ENCODE data around the gene RAB27A. TPM values are rescaled to one million over a fixed set of nuclear protein-coding genes. Genes with fewer than 3 reads are reported as not detected.

Gene RAB27A
- total and polyA plus RNA-seq, 9 of the 15 experiments (the other 6 are each of a cell fraction or from before 2014, with no cell fraction given) = 31.5 to 171 (median 80.4) TPM

DNA sequence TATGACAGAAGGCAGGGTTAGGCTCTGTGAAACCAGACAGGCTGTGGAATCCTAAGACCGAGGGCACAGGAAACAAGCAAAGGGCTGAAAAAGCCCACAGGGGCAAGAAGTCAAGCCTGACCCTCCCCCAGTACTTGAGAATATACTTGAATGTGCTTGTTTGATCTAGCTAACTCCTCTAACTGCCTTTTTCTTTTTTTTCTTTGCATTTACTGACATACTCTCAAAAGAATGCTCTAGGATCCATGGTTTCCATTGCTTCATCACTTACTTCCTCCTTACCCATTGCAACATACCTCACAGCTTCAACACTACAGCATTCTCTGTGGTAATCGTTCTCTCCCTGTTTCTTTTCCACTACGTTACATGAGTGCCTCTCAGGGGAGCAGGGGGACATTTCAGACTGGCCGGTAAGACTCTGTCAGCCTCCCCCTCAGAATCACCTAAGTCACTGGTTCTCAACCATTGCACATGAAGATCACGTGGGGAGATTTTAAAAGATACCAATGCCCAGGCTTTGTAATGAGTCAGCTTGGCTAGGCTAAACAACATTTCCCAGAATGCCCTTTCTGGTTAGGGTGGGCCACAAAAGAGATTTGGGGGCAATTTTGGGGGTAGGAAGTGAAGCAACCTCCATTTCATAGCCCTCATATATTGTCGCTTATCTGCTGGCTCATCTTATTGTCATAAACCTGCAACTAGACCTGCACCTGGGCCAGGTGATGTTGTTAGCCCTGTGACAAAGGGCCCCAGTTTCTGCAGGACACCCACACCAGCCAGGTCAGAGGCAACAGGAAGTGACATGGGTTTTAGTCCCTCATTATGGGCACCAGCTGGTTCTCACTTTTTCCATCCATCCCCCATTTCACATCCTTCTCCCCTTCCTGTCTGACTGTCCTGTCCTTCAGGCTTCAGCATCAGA lies 68.3 kb downstream of the RAB27A start (continued):
- TF ChIP-seq ZNF639 (CRISPR knock-in tag; conservative IDR thresholded peaks at IDR 0.05 in 1 of 2, IDR thresholded peaks at IDR 0.05 in 1 of 2) (0 out of 4 replicates have a peak, but pooled peaks of 1 of the 2 experiments have one; percentile 48), DPF2 (IDR thresholded peaks at IDR 0.05) (0 out of 2 replicates have a peak, but pooled peaks have one; percentile 23), POLR2B (IDR thresholded peaks at IDR 0.05; ENCODE audit: low read depth, partially characterized antibody) (no peak), MYNN (IDR thresholded peaks at IDR 0.05) (no peak), MYNN (CRISPR knock-in tag; IDR thresholded peaks at IDR 0.05) (no peak), GABPA (tag; conservative IDR thresholded peaks at IDR 0.05; ENCODE audit: low read depth) (peak; percentile 63), ZNF589 (CRISPR knock-in tag; IDR thresholded peaks at IDR 0.05; ENCODE audit: low read depth) (0 out of 2 replicates have a peak, but pooled peaks have one; percentile 49), CEBPB (tag; IDR thresholded peaks at IDR 0.05) (peak; percentile 99), KDM2B (CRISPR knock-in tag; IDR thresholded peaks at IDR 0.05) (no peak)
